GM23338 (cell line): Measurements from ENCODE around the gene IL20.

Source experiments
- ETS1 ChIP-seq: IDR thresholded peaks from 2 replicates; pipeline ENCODE4 v1.6.1; 2016; ENCODE audit warnings: antibody characterized with exemption
- EZH2 ChIP-seq: fragments of 200-600 bp; sonication (generic); IDR thresholded peaks from one replicate; pipeline ENCODE4 v1.8.0; 2017; ENCODE audit warnings: antibody characterized with exemption, mild to moderate bottlenecking, low read depth; ENCODE audit not compliant: unreplicated experiment
- EZH2phosphoT487 ChIP-seq: fragments of 200-600 bp; sonication (generic); IDR thresholded peaks from one replicate; pipeline ENCODE4 v1.8.1; 2018; ENCODE audit warnings: antibody characterized with exemption; ENCODE audit not compliant: unreplicated experiment
- JUNB ChIP-seq: IDR thresholded peaks from one replicate; pipeline ENCODE4 v1.6.1; 2016; ENCODE audit warnings: antibody characterized with exemption; ENCODE audit not compliant: unreplicated experiment
- NANOG ChIP-seq: IDR thresholded peaks from 2 replicates; pipeline ENCODE4 v1.6.1; 2016; ENCODE audit warnings: antibody characterized with exemption, borderline replicate concordance
- POLR2AphosphoS5 ChIP-seq: IDR thresholded peaks from 2 replicates; pipeline ENCODE4 v1.6.1; 2016; ENCODE audit warnings: antibody characterized with exemption, low read depth
- ZNF331 ChIP-seq: fragments of 250-450 bp; sonication (Bioruptor Pico); IDR thresholded peaks from 2 replicates; pipeline ENCODE4 v1.5.0; 2020; ENCODE audit warnings: low read depth, mild to moderate bottlenecking, moderate library complexity
- ZNF462 ChIP-seq: fragments of 250-450 bp; sonication (Bioruptor Pico); IDR thresholded peaks from 2 replicates; pipeline ENCODE4 v1.5.0; 2020; ENCODE audit warnings: mild to moderate bottlenecking, moderate library complexity
- TF ChIP-seq, protein P1 (sequence below), 2 experiments: fragments of 200-600 bp in 1 of 2; sonication (generic) in 1 of 2; conservative IDR thresholded peaks; 2 replicates each; pipeline versions ENCODE4 v1.5.1 to v1.6.1; 2016 to 2017; ENCODE audit warnings: antibody characterized with exemption in 2 of 2, low read depth in 2 of 2, mild to moderate bottlenecking in 2 of 2, moderate library complexity in 1 of 2
- TF ChIP-seq, protein P2 (sequence below): IDR thresholded peaks from one replicate; pipeline ENCODE4 v1.6.1; 2018; ENCODE audit warnings: antibody characterized with exemption; ENCODE audit not compliant: unreplicated experiment

DNA sequence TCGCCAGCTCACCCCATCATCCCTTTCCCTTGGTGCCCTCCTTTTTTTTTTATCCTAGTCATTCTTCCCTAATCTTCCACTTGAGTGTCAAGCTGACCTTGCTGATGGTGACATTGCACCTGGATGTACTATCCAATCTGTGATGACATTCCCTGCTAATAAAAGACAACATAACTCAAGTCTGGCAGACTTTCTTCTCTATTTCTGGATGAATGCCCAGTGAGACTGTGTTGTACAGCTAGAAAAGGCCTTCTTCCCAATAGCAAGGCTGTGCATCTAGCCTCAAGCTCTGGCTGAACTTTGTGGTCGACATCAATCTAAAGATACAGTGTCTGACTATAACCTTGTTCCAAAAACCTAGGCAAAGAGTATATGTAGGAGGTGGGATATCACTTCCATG, 38.3 kb downstream of the IL20 start:
- TF ChIP-seq, protein P1, sequence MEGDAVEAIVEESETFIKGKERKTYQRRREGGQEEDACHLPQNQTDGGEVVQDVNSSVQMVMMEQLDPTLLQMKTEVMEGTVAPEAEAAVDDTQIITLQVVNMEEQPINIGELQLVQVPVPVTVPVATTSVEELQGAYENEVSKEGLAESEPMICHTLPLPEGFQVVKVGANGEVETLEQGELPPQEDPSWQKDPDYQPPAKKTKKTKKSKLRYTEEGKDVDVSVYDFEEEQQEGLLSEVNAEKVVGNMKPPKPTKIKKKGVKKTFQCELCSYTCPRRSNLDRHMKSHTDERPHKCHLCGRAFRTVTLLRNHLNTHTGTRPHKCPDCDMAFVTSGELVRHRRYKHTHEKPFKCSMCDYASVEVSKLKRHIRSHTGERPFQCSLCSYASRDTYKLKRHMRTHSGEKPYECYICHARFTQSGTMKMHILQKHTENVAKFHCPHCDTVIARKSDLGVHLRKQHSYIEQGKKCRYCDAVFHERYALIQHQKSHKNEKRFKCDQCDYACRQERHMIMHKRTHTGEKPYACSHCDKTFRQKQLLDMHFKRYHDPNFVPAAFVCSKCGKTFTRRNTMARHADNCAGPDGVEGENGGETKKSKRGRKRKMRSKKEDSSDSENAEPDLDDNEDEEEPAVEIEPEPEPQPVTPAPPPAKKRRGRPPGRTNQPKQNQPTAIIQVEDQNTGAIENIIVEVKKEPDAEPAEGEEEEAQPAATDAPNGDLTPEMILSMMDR (conservative IDR thresholded peaks at IDR 0.05; ENCODE audit: low read depth in 2 of 2) = no peak
- TF ChIP-seq JUNB = no peak
- no peak for TF ChIP-seq ZNF462
- no peak for TF ChIP-seq POLR2AphosphoS5
- no peak for TF ChIP-seq EZH2
- no peak for TF ChIP-seq ETS1
- TF ChIP-seq, protein P2, sequence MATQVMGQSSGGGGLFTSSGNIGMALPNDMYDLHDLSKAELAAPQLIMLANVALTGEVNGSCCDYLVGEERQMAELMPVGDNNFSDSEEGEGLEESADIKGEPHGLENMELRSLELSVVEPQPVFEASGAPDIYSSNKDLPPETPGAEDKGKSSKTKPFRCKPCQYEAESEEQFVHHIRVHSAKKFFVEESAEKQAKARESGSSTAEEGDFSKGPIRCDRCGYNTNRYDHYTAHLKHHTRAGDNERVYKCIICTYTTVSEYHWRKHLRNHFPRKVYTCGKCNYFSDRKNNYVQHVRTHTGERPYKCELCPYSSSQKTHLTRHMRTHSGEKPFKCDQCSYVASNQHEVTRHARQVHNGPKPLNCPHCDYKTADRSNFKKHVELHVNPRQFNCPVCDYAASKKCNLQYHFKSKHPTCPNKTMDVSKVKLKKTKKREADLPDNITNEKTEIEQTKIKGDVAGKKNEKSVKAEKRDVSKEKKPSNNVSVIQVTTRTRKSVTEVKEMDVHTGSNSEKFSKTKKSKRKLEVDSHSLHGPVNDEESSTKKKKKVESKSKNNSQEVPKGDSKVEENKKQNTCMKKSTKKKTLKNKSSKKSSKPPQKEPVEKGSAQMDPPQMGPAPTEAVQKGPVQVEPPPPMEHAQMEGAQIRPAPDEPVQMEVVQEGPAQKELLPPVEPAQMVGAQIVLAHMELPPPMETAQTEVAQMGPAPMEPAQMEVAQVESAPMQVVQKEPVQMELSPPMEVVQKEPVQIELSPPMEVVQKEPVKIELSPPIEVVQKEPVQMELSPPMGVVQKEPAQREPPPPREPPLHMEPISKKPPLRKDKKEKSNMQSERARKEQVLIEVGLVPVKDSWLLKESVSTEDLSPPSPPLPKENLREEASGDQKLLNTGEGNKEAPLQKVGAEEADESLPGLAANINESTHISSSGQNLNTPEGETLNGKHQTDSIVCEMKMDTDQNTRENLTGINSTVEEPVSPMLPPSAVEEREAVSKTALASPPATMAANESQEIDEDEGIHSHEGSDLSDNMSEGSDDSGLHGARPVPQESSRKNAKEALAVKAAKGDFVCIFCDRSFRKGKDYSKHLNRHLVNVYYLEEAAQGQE = no peak
- TF ChIP-seq NANOG = no peak
- TF ChIP-seq EZH2phosphoT487 = no peak
- TF ChIP-seq ZNF331 = no peak
